GM18507 (cell line): ENCODE data around the gene TFAP2C.

Experiments used
- DNase-seq: peaks from one replicate; pipeline ENCODE4 v3.0.0; 2011; ENCODE audit warnings: low read depth; ENCODE audit not compliant: insufficient read length; ENCODE audit errors: extremely low spot score
- FAIRE-seq: peaks from 2 replicates; lab custom pipeline; 2011; peaks lifted over from hg19 to GRCh38; lab: Jason Lieb, UNC

Gene TFAP2C

GRCh38 chr20:56628873-56629463 is at the start of gene TFAP2C:
TFAP2C (plus strand) TSS chr20:56629306; CDS start chr20:56629545, 239 bp downstream.
- no peak for DNase-seq
- FAIRE-seq = no peak

GRCh38 chr20:56580226-56580625 is 48.9 kb upstream of the TFAP2C start:
- no peak for FAIRE-seq
- DNase-seq = no peak

- DNase-seq = no peak
- FAIRE-seq = no peak
Measured at GRCh38 chr20:56581701-56582100, 47.4 kb upstream of the TFAP2C start.

- DNase-seq (no peak), FAIRE-seq (no peak)
Measured at GRCh38 chr20:56582542-56582941, 46.6 kb upstream of the TFAP2C start.

- DNase-seq (no peak), FAIRE-seq (no peak)
Measured at GRCh38 chr20:56584916-56585315, 44.2 kb upstream of the TFAP2C start.

- DNase-seq (no peak), FAIRE-seq (no peak)
Measured at GRCh38 chr20:56587307-56588041, 41.6 kb upstream of the TFAP2C start.

- DNase-seq = no peak
- no peak for FAIRE-seq
Measured at GRCh38 chr20:56588996-56589395, 40.1 kb upstream of the TFAP2C start.

- DNase-seq (no peak), FAIRE-seq (no peak)
Measured at GRCh38 chr20:56589633-56590032, 39.5 kb upstream of the TFAP2C start.

- FAIRE-seq (no peak), DNase-seq (no peak)
Measured at GRCh38 chr20:56590888-56591287, 38.2 kb upstream of the TFAP2C start.

- FAIRE-seq (no peak), DNase-seq (no peak)
Measured at GRCh38 chr20:56592211-56592610, 36.9 kb upstream of the TFAP2C start.

- DNase-seq (no peak), FAIRE-seq (no peak)
Measured at GRCh38 chr20:56592817-56593216, 36.3 kb upstream of the TFAP2C start.

- DNase-seq (no peak), FAIRE-seq (no peak)
Measured at GRCh38 chr20:56595746-56596475, 33.2 kb upstream of the TFAP2C start.

GRCh38 chr20:56601166-56601565 is 27.9 kb upstream of the TFAP2C start:
- FAIRE-seq (no peak), DNase-seq (no peak)

GRCh38 chr20:56604673-56605072 is 24.4 kb upstream of the TFAP2C start:
- no peak for DNase-seq
- FAIRE-seq = no peak

- no peak for FAIRE-seq
- no peak for DNase-seq
Measured at GRCh38 chr20:56605261-56605996, 23.7 kb upstream of the TFAP2C start.

GRCh38 chr20:56606174-56606945 is 22.7 kb upstream of the TFAP2C start:
- no peak for FAIRE-seq
- no peak for DNase-seq

GRCh38 chr20:56607061-56607704 is 21.9 kb upstream of the TFAP2C start:
- FAIRE-seq = no peak
- no peak for DNase-seq

- no peak for DNase-seq
- FAIRE-seq = no peak
Measured at GRCh38 chr20:56608376-56608775, 20.7 kb upstream of the TFAP2C start.

- FAIRE-seq (no peak), DNase-seq (no peak)
Measured at GRCh38 chr20:56609321-56609720, 19.8 kb upstream of the TFAP2C start.
